ENCODE results near the gene ST6GALNAC5. TPM values are rescaled to one million over a fixed set of nuclear protein-coding genes. Genes with fewer than 3 reads are reported as not detected.
A peak's percentile ranks its signal among the peaks of the same experiment; 100 is the strongest.

The ST6GALNAC5 gene
- polyA plus RNA-seq, 3 donors: 3.0 to 3.4 (median 3.3) TPM

DNA sequence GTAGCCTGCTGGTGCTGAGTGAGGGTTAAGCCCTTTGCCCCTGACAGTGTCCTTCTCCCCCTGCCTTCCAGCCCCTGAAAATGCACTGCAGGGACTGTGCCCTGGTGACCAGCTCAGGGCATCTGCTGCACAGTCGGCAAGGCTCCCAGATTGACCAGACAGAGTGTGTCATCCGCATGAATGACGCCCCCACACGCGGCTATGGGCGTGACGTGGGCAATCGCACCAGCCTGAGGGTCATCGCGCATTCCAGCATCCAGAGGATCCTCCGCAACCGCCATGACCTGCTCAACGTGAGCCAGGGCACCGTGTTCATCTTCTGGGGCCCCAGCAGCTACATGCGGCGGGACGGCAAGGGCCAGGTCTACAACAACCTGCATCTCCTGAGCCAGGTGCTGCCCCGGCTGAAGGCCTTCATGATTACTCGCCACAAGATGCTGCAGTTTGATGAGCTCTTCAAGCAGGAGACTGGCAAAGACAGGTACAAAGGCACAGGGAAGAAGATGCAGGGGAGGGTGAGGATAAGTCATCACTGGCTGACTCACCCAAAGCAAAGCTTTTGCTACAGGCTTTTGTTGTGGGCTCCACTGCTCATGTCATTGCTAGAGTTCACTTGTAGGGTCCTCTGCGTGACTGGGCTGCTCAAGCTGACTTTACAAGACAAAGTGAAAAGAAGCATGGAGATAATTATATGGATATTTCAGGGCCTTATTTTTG is 177.0 kb downstream of the ST6GALNAC5 start:
- DNase-seq: no peak

DNA sequence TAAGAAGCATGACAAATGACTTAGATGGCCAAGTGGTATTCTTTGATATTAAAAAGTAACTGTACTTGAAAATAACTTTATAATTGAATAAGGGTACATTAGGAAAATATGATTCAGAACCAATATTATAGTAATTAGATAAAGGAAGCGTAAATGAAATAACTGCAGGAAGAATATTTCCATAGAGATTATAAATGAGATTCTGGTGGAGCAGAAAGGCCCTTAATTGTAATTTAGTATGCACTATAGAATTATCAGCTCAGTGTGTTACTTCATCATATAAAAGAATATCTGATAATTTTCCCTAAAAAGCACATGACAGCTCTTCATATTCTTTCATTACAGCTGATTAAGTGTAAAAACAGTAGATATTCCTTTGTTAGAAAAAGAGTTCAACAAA is 180.3 kb downstream of the ST6GALNAC5 start:
- DNase-seq: no peak

DNA sequence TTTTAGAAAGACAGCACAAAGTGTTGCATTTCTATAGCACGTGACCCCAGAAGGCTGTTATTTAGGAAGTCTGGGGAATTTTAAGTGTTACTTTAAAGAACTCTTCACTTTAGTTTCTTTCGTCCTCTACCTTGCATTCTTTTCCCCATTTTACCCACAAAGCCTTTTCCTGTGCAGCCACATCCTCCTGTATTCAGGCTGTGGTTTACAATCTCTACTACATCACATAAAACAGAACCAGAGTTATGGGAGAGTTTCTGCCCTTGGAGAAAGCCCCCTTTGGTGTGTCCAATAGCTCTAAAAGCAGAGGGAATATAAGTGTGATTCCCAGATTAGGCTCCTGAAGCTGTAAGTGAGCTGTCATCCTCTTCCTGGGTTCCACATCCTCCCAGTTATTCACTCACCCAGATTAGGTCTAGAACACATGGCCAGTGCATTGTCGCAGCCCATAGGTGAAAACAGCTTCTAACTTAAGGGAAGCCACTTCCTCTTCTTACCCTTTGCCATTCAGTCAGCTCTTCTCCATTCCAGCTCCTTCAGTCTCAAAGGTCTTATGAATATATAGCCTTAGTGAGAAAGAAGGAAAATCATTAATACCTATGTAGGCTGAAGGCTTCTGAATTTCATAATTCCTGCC is 180.8 kb downstream of the ST6GALNAC5 start:
- DNase-seq: no peak

DNA sequence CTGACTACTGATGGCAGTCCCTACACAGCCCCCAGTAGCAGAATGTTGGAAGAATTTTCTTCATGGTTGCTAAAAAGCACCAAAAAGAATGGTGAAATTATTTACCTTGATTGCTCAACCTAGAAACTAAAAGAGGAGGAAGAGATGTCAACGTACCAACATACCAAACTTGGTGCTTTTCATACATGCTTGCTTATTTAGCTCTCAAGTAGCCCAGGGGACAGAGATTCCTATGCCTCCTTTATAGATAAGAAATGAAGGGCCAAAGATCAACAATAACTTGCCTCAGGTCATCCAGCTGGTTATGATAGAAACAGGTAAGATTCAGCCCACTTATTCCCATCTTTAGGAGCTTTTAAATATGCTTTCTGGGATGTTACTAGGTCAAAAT is 181.3 kb downstream of the ST6GALNAC5 start:
- DNase-seq: no peak

DNA sequence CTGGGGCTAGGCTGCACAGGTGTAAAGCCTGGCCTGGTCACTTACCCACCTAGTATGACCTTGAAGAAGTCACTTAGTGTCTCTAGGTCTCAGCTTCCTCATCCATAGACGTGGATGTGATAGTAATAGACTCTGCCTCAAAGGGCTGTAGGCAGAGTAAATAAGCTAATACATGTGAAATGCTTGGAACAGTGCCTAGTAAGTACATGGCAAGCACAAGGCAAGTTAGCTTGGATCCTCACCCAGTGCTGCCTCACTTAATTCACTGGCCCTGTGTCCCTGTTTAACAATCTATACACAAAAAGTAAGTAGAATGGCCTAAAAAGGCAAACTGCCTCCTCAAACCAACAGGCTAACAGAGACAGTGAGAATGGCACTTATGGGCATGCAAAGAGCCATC is 184.1 kb downstream of the ST6GALNAC5 start:
- no peak for DNase-seq

DNA sequence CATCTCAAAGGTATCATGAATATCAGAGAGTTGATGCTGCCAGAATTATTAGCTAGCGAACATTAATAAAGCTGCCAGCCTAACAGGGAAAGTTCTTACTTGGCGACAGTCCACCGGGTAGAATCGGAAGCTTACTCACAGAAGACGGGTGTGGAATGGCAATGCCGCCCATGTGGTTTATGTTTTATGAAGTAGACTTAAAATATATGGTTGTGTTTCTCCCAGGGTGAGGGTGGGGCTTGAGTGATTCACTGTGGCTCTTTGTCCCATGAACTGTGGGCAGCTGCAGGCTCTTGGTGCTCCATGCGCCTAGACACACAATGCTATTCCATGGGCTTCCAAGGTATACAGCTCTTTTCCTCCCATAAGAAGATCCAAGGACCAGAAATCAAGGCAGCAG is 189.2 kb downstream of the ST6GALNAC5 start:
- DNase-seq: no peak

DNA sequence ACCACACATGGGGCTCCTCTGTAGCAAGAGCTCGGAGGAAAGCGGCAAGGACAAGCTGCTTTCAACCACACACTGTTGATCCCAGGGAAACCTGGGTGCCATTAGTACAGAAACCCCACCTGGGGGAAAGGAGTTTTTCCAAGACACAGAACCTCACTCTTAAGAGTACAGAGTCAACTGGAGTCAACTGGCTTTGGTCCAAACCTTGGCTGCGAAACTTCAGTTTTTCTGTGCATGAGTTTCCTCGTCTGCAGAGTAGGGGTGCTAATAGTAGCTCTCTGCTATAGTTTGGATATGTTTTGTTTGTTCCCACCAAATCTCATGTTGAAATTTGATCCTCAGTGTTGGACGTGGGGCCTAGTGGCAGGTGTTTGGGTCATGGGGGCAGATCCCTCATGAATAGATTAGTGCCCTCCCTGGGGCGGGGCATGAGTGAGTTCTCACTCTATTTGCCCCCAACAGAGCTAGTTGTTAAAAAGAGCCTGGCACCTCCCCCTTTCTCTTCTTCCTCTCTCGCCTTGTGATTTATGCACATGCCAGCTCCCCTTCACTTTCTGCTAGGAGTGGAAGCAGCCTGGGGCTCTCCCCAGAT is 190.8 kb downstream of the ST6GALNAC5 start:
- no peak for DNase-seq

DNA sequence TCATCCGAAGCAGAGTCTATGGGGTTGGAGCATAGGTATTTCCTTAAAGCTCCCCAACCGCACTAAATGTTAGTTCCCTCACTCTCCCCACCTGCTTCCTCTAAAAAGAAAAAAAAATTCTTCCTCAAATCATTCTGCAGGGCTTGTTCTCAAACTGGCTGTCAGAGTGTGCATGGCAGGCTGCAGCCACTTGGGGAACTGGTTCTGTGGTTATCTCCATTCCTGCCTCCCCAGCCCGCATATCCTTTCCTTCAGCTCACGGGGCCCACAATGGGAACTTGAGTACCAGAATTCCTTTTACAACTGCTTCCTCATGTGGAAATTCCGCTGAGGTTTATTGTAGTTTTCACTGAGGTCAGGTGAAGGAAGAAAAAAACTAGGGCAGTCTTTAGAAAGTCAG is 192.7 kb downstream of the ST6GALNAC5 start:
- DNase-seq: no peak

DNA sequence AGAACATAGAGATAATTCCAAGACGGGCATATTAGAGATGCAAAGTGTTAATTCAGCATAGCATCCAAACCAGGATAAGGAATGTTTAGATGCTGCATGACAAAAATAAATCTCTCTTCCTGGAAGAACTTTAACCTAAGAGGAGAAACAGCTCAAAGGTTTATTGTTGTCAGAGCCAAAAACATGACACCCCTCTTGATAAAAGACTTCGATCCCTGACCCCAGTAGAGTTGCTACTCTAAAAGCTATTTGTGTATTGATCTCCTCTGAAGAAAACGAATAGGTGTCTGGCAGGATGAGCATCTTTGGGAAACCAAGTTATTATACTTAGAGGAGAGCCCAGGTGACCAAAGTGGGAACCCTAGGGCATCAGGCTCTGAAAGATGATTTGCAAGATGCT is 193.9 kb downstream of the ST6GALNAC5 start:
- no peak for DNase-seq

DNA sequence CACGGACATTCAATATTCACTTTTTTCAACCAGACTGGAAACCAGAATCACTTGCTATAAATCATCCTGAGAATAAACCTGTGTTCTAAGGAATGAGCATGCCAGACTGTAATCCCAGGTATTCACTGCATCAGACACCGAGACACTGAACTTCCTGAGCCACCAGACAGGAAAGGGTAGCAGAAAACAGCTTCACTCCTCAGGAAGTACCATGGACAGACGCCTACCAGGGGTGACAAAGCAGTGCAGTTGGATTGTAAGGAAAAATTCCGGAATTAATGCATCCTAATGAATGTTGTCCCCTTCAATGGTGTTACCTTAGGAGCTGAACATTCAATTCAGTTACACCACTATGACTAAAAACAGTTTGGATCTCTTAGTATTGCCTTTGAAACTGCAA is 195.8 kb downstream of the ST6GALNAC5 start:
- no peak for DNase-seq

DNA sequence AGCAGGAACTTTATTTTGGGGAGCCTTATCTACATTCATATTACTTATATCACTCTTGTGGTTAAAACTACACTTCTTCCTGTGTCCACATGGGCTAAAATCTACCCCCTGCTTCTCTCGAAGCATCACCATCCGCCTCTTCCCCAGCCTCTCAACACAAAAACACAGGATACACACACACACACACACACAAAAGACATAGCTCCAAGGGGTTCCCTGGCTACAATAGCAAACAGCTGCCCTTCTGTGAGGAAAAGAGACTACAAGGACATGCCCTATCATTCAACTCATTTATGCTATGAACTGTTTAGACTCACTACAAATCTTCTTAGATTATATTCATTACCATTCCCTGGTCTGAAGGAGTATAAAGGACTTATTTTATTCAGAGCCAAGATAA is 197.0 kb downstream of the ST6GALNAC5 start:
- DNase-seq: no peak

DNA sequence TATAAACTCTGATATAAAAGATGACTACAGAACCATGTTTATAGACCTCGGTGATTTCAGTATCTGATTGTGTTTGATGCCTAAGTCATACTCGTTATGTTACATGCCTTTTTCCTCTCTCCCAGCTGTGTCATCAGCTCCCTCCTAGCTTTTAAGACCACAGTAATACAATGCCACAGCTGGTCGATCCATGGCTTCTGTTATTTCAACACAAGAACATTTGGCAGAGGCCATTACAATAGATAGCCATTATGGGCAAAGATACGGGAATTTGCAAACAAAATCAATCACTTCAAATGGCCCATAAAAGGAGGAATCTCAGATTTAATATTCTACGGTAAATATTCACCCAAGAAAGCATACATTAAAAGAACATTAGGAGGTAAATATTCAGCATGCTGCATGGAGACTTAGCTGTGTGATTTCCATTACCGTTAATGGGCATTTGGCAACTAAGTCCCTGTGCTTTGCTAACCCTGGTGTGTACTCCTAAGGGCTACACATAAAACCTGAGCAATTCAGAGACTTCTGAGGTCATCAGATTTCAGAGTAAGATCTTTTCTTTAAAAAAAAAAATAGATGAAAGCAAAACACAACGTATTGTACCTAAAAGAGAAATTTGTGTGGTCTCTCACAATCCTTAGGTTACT is 198.5 kb downstream of the ST6GALNAC5 start:
- no peak for DNase-seq

DNA sequence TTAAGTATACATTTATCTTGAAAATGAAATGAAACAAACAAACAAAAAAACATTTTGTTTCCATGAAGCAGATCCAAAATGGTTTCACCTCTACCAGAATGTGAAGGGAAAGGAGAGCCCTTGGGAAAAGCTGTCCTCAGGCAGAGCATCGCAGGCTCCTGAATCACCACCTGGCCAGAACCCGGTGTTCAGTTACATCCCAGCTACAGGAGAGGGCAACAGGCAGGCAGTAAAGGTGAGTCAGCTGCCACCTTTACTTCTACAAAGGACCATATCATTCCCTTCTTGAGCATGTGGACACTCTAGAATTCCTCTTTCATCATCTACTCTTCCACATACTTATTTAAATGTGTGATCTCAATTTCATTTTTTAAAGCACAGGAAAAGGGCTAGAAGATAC is 200.7 kb downstream of the ST6GALNAC5 start:
- no peak for DNase-seq

DNA sequence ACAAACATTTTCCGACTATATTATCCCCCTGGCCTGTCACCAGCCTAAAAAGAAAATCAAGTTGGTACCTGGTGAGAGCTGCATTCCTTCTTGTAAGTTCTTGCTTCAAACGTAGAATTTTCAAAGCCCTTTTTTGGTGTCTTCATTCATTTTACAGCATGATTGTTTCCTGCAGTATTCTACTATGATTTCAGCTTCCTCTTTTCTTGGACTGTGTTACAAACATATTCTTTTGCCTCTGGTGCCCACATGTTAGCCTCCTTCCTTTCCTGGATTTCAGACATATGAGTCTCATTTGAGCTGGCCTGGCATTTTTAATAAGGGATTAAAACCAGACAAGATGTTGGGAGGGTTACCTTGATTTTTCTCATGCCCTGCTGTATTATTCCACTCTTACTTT is 209.5 kb downstream of the ST6GALNAC5 start:
- DNase-seq: no peak

DNA sequence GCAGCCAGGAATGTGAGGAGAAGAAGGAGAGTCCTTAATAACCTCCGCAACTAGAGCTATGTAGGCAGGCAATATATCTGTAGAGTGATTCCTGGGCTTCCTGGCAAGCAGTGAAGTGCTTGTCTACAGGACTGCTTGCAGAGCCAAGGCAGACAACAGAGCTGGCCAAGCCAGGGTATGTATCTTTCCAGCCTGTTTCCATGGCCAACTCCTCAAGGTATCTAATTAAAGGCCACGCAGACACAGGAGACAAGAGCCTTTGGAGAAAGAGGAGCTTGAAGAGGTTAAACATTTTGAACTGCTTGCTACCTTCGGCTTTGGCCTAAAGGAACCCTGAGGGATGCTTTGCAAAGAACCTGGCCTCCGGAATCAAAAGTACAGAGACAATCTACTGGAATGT is 214.6 kb downstream of the ST6GALNAC5 start:
- DNase-seq: no peak

DNA sequence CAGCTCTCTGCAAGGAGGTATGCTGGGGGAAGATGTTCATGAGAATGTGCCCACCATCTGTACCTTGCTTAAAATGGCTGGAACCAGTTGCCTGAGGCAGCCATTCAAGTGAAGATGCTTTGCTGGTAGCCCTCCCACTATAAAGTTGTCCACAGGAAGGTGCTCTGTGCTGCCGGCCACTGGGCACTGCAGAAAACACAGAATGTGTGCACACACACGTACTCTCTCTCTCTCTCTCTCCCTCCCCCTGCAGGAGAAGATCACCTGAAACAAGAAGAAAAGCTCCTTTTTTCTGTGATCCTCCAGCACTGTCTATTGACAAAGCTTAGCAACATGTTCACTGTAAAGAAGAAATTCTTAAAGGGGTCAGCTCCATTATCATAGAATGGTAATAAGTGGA is 217.2 kb downstream of the ST6GALNAC5 start:
- no peak for DNase-seq

DNA sequence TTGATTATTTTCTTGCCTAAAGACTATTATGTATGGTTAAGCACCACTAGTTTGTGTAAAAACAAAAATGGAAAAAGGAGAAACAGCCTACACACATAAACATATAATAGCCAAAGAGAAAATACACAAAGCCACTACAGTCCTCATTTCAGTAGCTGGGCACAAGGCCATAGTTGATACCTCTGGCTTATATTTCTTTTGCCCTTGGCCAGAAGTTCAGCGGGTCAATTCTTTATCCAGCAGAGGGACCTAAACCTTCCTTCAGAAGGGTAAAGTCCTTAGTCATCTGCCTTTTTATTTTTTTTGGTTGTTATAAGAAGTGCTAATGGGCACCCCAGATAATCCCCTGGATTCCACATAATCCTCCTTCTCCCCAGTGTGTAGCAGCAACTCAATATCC is 217.8 kb downstream of the ST6GALNAC5 start:
- DNase-seq: no peak

DNA sequence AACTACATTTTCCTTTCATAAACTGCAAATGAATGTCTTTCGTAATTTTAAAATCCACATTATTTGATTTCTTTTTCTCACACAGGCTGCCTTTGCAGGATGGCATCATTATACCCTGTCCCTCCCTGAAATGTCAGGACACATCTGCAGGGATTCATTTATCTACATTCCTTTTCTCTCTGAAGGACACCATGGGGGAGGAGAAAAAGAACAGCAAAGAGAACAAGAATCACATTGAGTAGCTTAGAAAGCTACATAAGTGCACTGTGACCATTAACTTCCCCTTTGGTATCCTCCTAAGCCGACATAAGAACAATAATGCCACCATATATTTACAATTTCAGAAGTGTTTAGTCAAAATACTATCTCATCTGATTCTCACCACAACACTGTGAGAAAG is 222.5 kb downstream of the ST6GALNAC5 start:
- DNase-seq: no peak

DNA sequence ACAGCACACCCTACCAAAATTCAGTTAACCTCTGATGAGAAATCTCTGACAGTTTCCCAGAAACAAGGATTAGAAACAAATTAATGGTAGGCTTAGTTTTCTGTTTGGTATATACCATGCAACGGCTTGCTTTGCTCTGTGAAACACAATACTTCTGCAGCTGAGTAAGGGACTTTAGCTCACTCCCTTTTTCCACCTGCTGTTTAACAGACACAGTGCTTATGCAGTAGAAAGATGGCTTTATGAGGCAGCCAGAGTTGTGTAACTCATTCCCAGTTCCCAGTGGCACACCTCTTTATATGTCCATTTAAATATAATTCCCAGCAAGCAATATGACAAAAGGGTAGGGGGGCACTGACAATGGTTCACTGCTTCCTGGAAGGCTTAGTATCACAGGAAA is 228.0 kb downstream of the ST6GALNAC5 start:
- peak; percentile 11 for DNase-seq

DNA sequence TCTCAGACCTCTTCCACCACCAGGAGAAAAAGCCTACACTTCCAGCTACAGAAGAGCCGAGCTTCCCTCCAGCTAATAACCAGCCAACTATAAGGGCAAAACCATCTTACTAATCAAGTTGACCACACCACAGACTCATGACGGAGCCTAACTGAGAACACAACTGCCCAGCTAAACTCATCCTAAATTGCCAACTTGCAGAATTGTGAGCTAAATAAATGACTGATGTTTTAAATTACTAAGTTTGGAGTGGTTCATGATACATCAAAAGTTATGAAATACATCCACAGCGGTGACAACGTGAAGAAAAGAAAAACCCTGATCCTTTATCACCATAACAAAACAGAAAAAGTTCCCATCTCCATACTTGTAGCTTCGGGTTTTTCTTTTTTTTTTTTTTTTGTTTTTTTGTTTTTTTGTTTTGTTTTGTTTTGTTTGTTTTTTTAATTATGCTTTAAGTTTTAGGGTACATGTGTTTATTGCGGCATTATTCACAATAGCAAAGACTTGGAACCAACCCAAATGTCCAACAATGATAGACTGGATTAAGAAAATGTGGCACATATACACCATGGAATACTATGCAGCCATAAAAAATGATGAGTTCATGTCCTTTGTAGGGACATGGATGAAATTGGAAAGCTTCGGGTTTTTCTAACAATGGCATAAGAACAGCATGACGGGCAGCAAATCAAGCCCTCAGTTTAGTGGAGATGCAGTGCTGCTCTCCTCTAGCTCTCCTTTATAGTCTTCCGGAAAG is 229.4 kb downstream of the ST6GALNAC5 start:
- DNase-seq: no peak

DNA sequence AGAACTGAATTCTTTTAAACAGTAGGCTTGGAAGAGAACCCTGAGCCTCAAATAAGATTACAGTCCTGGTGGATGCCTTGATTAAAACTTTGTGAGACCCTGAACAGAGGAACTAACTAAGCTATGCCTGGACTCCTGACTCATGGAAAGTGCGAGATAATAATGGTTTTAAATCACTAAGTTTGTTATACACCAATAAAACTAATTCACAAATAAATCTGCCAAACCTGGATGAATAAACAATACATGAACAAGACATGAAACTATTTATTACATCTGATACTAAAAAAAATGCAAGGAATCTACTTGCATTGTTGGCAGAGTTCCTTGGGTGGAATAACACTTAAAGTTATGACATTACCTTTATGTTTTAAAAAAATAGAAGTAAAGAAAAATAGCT is 233.6 kb downstream of the ST6GALNAC5 start:
- DNase-seq: no peak

DNA sequence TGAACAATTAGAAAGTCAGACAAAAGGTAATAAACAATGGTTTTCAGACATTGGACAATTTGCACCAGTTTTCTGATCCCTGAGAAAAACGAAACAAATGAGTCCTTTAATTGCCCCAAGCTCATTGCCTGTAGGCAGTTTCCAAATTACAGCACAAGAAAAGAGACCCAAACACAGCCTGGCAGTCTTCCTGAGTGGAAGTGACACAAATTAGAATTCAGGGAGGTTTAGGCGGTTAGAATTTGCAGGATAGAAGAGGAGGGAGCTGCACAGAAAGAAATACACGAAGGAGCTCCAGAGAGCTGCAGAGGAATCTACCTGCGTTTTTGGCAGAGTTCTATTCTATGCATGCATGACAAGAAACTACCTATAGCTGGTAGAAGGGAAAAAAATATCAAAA is 236.2 kb downstream of the ST6GALNAC5 start:
- DNase-seq: no peak
